Trophoblast cell (in vitro differentiated cells and primary cell): ENCODE data around the gene INPP5J.

ENCODE experiments used
- DNase-seq, 2 donors: peaks; one replicate each; pipeline ENCODE4 v3.0.0-alpha.2; 2016
- H2AFZ ChIP-seq: 2 replicates; pipeline ENCODE4 v1.6.1; 2013; ENCODE audit warnings: low read length, moderate library complexity, mild to moderate bottlenecking; ENCODE audit not compliant: insufficient read depth, poor library complexity
- H2AK5ac ChIP-seq: 2 replicates; pipeline ENCODE4 v1.6.1; 2013; ENCODE audit warnings: mild to moderate bottlenecking, low read length
- H2BK120ac ChIP-seq: 2 replicates; pipeline ENCODE4 v1.6.1; 2013; ENCODE audit warnings: low read length, mild to moderate bottlenecking, moderate library complexity; ENCODE audit not compliant: insufficient read depth, poor library complexity
- H2BK12ac ChIP-seq: 2 replicates; pipeline ENCODE4 v1.6.1; 2013; ENCODE audit warnings: mild to moderate bottlenecking, low read length, moderate library complexity
- H2BK5ac ChIP-seq: 2 replicates; pipeline ENCODE4 v1.6.1; 2013; ENCODE audit warnings: low read length, low read depth, moderate library complexity, mild to moderate bottlenecking; ENCODE audit not compliant: poor library complexity
- H3K14ac ChIP-seq: 2 replicates; pipeline ENCODE4 v1.6.1; 2013; ENCODE audit warnings: mild to moderate bottlenecking, low read length
- H3K18ac ChIP-seq: 2 replicates; pipeline ENCODE4 v1.6.1; 2013; ENCODE audit warnings: mild to moderate bottlenecking, low read length
- H3K23ac ChIP-seq: 2 replicates; pipeline ENCODE4 v1.6.1; 2013; ENCODE audit warnings: low read length
- H3K27ac ChIP-seq: 2 replicates; pipeline ENCODE4 v1.5.1; 2013; ENCODE audit warnings: low read depth, mild to moderate bottlenecking, inconsistent platforms, low read length, moderate library complexity
- H3K27me3 ChIP-seq: 2 replicates; pipeline ENCODE4 v1.6.1; 2013; ENCODE audit warnings: inconsistent platforms, mild to moderate bottlenecking, low read length, moderate library complexity; ENCODE audit not compliant: insufficient read depth
- H3K36me3 ChIP-seq, 2 experiments: 1 replicate in 1 of 2; 2 replicates in 1 of 2; pipeline ENCODE4 v1.6.1; 2013; ENCODE audit warnings: low read length in 2 of 2, mild to moderate bottlenecking in 2 of 2, moderate library complexity in 1 of 2; ENCODE audit not compliant: insufficient read depth in 2 of 2, control insufficient read depth in 1 of 2
- H3K4ac ChIP-seq: 2 replicates; pipeline ENCODE4 v1.6.1; 2013; ENCODE audit warnings: low read depth, mild to moderate bottlenecking, low read length, moderate library complexity
- H3K4me1 ChIP-seq, 2 experiments: 1 replicate in 1 of 2; 2 replicates in 1 of 2; pipeline ENCODE4 v1.6.1; 2013; ENCODE audit warnings: low read length in 2 of 2, mild to moderate bottlenecking in 2 of 2, moderate library complexity in 1 of 2; ENCODE audit not compliant: insufficient read depth in 2 of 2, control insufficient read depth in 1 of 2
- H3K4me2 ChIP-seq: 2 replicates; pipeline ENCODE4 v1.6.1; 2013; ENCODE audit warnings: inconsistent platforms, mild to moderate bottlenecking, low read length, moderate library complexity
- H3K4me3 ChIP-seq: 2 replicates; pipeline ENCODE4 v1.5.1; 2013; ENCODE audit warnings: mild to moderate bottlenecking, low read depth, low read length, inconsistent platforms
- H3K79me1 ChIP-seq: one replicate; pipeline ENCODE4 v1.6.1; 2013; ENCODE audit warnings: low read length
- H3K79me2 ChIP-seq: 2 replicates; pipeline ENCODE4 v1.6.1; 2013; ENCODE audit warnings: low read length, mild to moderate bottlenecking; ENCODE audit not compliant: control insufficient read depth, insufficient read depth, poor library complexity
- H3K9ac ChIP-seq: 2 replicates; pipeline ENCODE4 v1.6.1; 2013; ENCODE audit warnings: mild to moderate bottlenecking, low read length
- H3K9me3 ChIP-seq: 2 replicates; pipeline ENCODE4 v1.6.1; 2013; ENCODE audit warnings: low read depth, mild to moderate bottlenecking, control low read depth, inconsistent platforms, low read length; ENCODE audit not compliant: insufficient read depth
- H4K12ac ChIP-seq: 2 replicates; pipeline ENCODE4 v1.6.1; 2013; ENCODE audit warnings: low read depth, mild to moderate bottlenecking, low read length, moderate library complexity
- H4K8ac ChIP-seq: 2 replicates; pipeline ENCODE4 v1.6.1; 2013; ENCODE audit warnings: low read depth, mild to moderate bottlenecking, low read length, moderate library complexity
- H4K91ac ChIP-seq: one replicate; pipeline ENCODE4 v1.6.1; 2013; ENCODE audit warnings: low read depth, mild to moderate bottlenecking, low read length, moderate library complexity
- WGBS: extraction: QIAGEN DNeasy Blood & Tissue Kit; methylation state at CpG from one replicate; pipeline ENCODE4 v1.1.7; 2013; ENCODE audit warnings: missing lambda C conversion rate; ENCODE audit not compliant: insufficient read length, insufficient coverage; ENCODE audit errors: extremely low coverage; 5-methylcytosine and 5-hydroxymethylcytosine counted together

The INPP5J gene

GRCh38 chr22:31080164-31080847 lies 42.5 kb upstream of the INPP5J start:
- Histone ChIP-seq H3K27ac (no peak overlapping the region), H3K4me1 (peaks cover 29 to 36% of the 10 kb centered on the region in 2 experiments), H2BK120ac (no peak overlapping the region), H3K18ac (peak overlapping the region; percentile 2), H3K79me2 (peaks cover 21% of the 10 kb centered on the region), H3K27me3 (no peaks in the 10 kb centered on the region), H3K79me1 (peaks cover 24% of the 10 kb centered on the region), H3K4me3 (peak overlapping the region; percentile 76), H2AFZ (peak overlapping the region; percentile 83), H3K14ac (peak overlapping the region; percentile 10), H3K23ac (no peak overlapping the region), H2BK5ac (peak overlapping the region; percentile 86), H4K91ac (peak overlapping the region; percentile 1), H3K36me3 (peaks cover 6 to 7% of the 10 kb centered on the region in 2 experiments), H4K8ac (peak overlapping the region; percentile 78), H3K4me2 (peak overlapping the region; percentile 67), H3K9ac (peak overlapping the region; percentile 78), H3K9me3 (peaks cover 3% of the 10 kb centered on the region), H2AK5ac (no peak overlapping the region), H4K12ac (peak overlapping the region; percentile 62), H2BK12ac (no peak overlapping the region), H3K4ac (no peak overlapping the region)
- no CpG with 5 or more reads among the region's 5 CpGs for WGBS
- peak in 1 of 2 donors; percentile 12 for DNase-seq

GRCh38 chr22:31080848-31081649 lies 41.7 kb upstream of the INPP5J start, which contains the start of gene SMTN:
TSS of gene SMTN (plus strand) at chr22:31081318. CDS start at chr22:31083259, 1,941 bp downstream.
- Histone ChIP-seq H3K4me3 (peak within 1 kb of the TSS; percentile 91), H4K91ac (peak within 1 kb of the TSS; percentile 75), H3K4me2 (peak within 1 kb of the TSS; percentile 67), H3K36me3 (peaks cover 7 to 11% of the 10 kb centered on the region in 2 experiments), H3K9me3 (peaks cover 3% of the 10 kb centered on the region), H3K27ac (peak within 1 kb of the TSS; percentile 48), H3K18ac (peak within 1 kb of the TSS; percentile 80), H2AK5ac (peak within 1 kb of the TSS; percentile 67), H3K79me1 (peaks cover 27% of the 10 kb centered on the region), H3K4ac (peak within 1 kb of the TSS; percentile 71), H2BK120ac (peak within 1 kb of the TSS; percentile 65), H3K23ac (no peak within 1 kb of the TSS), H3K27me3 (no peaks in the 10 kb centered on the region), H4K8ac (peak within 1 kb of the TSS; percentile 78), H2BK5ac (peak within 1 kb of the TSS; percentile 86), H3K9ac (peak within 1 kb of the TSS; percentile 91), H3K14ac (peak within 1 kb of the TSS; percentile 95), H3K4me1 (peaks cover 29 to 36% of the 10 kb centered on the region in 2 experiments), H2AFZ (peak within 1 kb of the TSS; percentile 83), H2BK12ac (peak within 1 kb of the TSS; percentile 41), H4K12ac (peak within 1 kb of the TSS; percentile 62), H3K79me2 (peaks cover 21% of the 10 kb centered on the region)
- WGBS: no CpG with 5 or more reads among the region's 63 CpGs
- DNase-seq: peak; percentile 90 to 98

GRCh38 chr22:31081963-31082605 lies 40.7 kb upstream of the INPP5J start:
- Histone ChIP-seq H3K18ac (peak overlapping the region; percentile 67), H3K79me1 (peaks cover 27% of the 10 kb centered on the region), H3K27me3 (no peaks in the 10 kb centered on the region), H3K79me2 (peaks cover 21% of the 10 kb centered on the region), H4K8ac (peak overlapping the region; percentile 3), H3K4ac (peak overlapping the region; percentile 71), H3K9me3 (peaks cover 3% of the 10 kb centered on the region), H2BK120ac (peak overlapping the region; percentile 14), H3K4me1 (peaks cover 29 to 36% of the 10 kb centered on the region in 2 experiments), H2AFZ (no peak overlapping the region), H3K4me3 (peak overlapping the region; percentile 91), H4K12ac (no peak overlapping the region), H4K91ac (peak overlapping the region; percentile 36), H3K14ac (peak overlapping the region; percentile 95), H3K36me3 (peaks cover 9 to 17% of the 10 kb centered on the region in 2 experiments), H2BK5ac (no peak overlapping the region), H2AK5ac (peak overlapping the region; percentile 67), H3K23ac (no peak overlapping the region), H3K9ac (peak overlapping the region; percentile 28), H3K4me2 (peak overlapping the region; percentile 66), H3K27ac (no peak overlapping the region), H2BK12ac (peak overlapping the region; percentile 41)
- WGBS: no CpG with 5 or more reads among the region's 6 CpGs
- DNase-seq: peak in 1 of 2 donors; percentile 21
